ENCODE results near the gene ANG. TPM values are rescaled to one million over a fixed set of nuclear protein-coding genes. Genes with fewer than 3 reads are reported as not detected.
A peak's percentile ranks its signal among the peaks of the same experiment; 100 is the strongest.

Gene ANG
- total and polyA plus RNA-seq, 12 donors = 0.78 to 12.0 (median 3.6) TPM

DNA sequence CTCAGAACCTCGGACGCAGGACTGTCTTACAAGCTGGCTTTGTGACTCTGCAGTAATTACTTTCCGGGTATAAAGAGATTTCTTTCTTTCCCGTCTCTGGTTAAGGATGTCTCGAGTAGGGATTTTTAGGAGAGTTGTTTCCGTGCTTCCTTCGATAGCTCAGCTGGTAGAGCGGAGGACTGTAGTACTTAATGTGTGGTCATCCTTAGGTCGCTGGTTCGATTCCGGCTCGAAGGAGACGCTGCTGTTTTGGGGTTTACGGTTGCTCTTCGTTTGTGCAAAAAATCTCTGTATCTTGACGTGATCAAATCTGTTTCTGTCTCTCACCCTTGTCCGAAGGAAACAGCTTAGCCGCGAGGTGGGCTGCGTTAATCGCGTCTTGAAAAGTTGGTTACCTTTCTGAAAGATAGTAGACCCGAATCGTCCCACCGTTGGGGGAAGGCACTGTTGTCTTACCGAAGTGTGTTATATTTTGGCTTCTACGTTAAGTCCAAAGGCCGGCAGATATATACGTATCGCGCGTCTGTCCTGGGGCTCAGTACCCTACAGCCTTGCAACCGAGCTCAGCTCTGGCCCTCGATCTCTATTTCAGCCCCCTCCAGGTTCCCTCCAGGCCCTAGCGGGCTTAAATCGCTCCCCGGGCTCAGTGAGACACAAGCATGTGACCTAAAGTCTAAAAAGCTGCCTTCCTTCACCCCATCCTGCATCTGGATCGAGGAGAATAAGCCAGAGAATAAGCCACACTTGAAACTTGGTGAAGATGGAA, 5.3 kb upstream of the ANG start:
- H3K4me3 ChIP-seq = peak overlapping the region; percentile 44 to 87 (median 64)
- 0 to 2% (median 0%) methylated on average over 13 to 38 of the region's 38 CpGs for WGBS, 4 donors
- peak overlapping the region; percentile 95 to 100 (median 100) for H3K27ac ChIP-seq
- intact Hi-C loops (cut with DNase I) = loop anchor here (2.0 to 10.0 kb wide), 3 partner anchors 71 to 359 kb away; no protein-coding TSS in a partner anchor
- no peaks in the 10 kb centered on the region for H3K27me3 ChIP-seq
- peak; percentile 75 to 94 (median 83) for DNase-seq
- H3K9me3 ChIP-seq (replicated peaks in 1 of 3) = no peaks in the 10 kb centered on the region
- TF ChIP-seq POLR2A (IDR thresholded peaks at IDR 0.05) = no peak
- TF ChIP-seq, protein P1, sequence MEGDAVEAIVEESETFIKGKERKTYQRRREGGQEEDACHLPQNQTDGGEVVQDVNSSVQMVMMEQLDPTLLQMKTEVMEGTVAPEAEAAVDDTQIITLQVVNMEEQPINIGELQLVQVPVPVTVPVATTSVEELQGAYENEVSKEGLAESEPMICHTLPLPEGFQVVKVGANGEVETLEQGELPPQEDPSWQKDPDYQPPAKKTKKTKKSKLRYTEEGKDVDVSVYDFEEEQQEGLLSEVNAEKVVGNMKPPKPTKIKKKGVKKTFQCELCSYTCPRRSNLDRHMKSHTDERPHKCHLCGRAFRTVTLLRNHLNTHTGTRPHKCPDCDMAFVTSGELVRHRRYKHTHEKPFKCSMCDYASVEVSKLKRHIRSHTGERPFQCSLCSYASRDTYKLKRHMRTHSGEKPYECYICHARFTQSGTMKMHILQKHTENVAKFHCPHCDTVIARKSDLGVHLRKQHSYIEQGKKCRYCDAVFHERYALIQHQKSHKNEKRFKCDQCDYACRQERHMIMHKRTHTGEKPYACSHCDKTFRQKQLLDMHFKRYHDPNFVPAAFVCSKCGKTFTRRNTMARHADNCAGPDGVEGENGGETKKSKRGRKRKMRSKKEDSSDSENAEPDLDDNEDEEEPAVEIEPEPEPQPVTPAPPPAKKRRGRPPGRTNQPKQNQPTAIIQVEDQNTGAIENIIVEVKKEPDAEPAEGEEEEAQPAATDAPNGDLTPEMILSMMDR (IDR thresholded peaks at IDR 0.05) = no peak
- no peaks in the 10 kb centered on the region for H3K36me3 ChIP-seq (replicated peaks in 1 of 2)
- peaks cover 11 to 21% of the 10 kb centered on the region in 2 donors for H3K4me1 ChIP-seq (replicated peaks in 1 of 2)

DNA sequence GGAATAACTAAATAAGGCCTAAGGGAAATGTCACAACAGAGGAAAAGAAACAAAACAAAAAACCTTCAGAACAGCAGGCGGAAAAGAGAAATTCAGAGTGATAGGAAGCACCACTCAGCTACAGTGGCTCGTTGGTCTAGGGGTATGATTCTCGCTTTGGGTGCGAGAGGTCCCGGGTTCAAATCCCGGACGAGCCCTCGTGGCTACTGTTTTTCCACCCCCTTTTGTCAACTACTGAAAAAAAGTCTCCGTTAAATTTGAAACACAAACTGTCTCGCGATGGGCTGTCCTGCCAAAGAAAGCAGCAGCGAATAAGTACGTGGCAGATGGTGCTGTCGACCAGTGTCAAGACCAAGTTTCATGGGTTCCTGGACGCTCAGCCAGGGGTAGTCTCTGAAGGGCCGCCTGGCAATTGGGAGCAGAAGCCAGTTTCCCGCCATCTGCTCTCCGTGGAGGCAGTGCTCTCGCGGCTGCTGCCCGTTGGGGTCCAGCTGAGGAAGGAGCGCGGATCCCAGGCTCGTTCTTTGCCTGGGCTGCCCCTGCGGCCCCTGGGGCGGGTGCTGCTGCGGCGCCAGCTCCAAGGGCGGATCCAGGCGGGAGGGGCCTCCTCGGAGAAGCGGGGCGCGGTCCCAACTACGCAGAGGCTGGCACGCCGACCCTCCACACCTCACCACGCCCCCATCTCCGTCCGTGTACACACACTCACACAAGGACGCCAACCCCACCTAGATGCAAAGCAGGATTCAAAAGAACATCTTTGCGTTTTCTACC, 4.5 kb upstream of the ANG start, which contains the start of gene RNASE4:
Gene RNASE4 (plus strand): TSS at position 670 of the 771 bp plus-strand sequence. CDS start 14,812 bp downstream, outside the sequence.
- Histone ChIP-seq H3K36me3 (replicated peaks in 1 of 2) (no peaks in the 10 kb centered on the region), H3K27ac (peak within 1 kb of the TSS; percentile 95 to 100 (median 100)), H3K4me1 (replicated peaks in 1 of 2) (peaks cover 11 to 21% of the 10 kb centered on the region in 2 donors), H3K27me3 (no peaks in the 10 kb centered on the region), H3K9me3 (replicated peaks in 1 of 3) (no peaks in the 10 kb centered on the region), H3K4me3 (peak within 1 kb of the TSS; percentile 2 to 66 (median 41))
- TF ChIP-seq, protein P1 (IDR thresholded peaks at IDR 0.05) = peak in 1 of 6 experiments; percentile 31
- peak in 1 of 2 donors; percentile 20 for TF ChIP-seq POLR2A (IDR thresholded peaks at IDR 0.05)
- 0% methylated on average over 18 to 42 of the region's 42 CpGs for WGBS, 4 donors
- intact Hi-C loops (cut with DNase I) = loop anchor here (2.0 to 10.0 kb wide), 3 partner anchors 71 to 359 kb away; no protein-coding TSS in a partner anchor
- DNase-seq = peak; percentile 69 to 91 (median 78)

DNA sequence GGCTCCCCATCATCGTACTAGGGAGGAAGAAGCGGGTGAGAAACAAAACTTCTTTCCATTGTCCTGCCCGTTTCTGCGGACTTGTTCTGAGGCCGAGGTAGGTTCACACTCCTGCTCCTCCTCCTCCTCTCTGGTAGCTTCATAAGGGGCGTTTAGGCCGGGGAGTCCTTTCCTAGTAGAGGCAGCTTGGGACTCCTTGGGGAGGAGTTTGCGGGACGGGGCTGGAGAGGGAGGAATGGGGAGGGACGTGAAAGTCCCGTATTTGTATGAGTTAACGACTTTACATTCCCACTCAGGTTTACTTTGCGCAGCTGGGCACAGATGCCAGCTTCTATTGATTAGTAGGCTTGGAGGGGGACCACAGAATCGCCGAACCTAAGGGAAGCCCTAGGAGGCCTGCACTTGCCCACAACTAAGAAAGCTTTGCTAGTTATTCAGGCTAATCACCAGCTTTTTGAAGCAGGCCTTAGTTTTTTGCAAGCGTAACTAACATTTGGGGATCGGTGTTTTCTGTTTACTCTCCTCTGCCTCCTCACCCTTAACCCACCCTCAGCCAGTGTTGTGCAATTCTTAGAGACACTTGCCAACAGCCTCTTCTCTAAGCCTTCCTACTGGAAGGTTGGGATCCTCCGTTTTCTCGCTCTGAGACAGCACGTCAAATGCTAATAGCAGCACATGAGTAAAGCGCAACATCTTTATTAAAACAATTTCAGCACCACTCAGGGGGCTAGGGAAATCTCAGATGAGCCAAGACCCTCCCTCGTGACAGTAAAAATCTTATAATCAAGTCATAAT, 3.7 kb upstream of the ANG start:
- intact Hi-C loops (cut with DNase I) = loop anchor here in 1 of 2 donors (5.0 to 10.0 kb wide), 2 partner anchors 73 to 360 kb away; no protein-coding TSS in a partner anchor
- H3K27ac ChIP-seq = peak overlapping the region in 3 of 5 donors; percentile 98 to 100 (median 100)
- TF ChIP-seq, protein P1 (IDR thresholded peaks at IDR 0.05) = no peak
- TF ChIP-seq POLR2A (IDR thresholded peaks at IDR 0.05) = no peak
- peak overlapping the region in 3 of 4 donors; percentile 2 to 66 (median 63) for H3K4me3 ChIP-seq
- peaks cover 11 to 21% of the 10 kb centered on the region in 2 donors for H3K4me1 ChIP-seq (replicated peaks in 1 of 2)
- H3K36me3 ChIP-seq (replicated peaks in 1 of 2) = no peaks in the 10 kb centered on the region
- H3K27me3 ChIP-seq = no peaks in the 10 kb centered on the region
- DNase-seq = peak in 5 of 7 donors; percentile 13 to 40 (median 25)
- WGBS, 4 donors = 28 to 30% (median 28%) methylated on average over 22 of the region's 22 CpGs
- H3K9me3 ChIP-seq (replicated peaks in 1 of 3) = no peaks in the 10 kb centered on the region

Measured in adrenal gland (tissue), 12 donors.